GM12878 (cell line): ENCODE measurements around the gene SLC25A11. TPM values are rescaled to one million over a fixed set of nuclear protein-coding genes. Genes with fewer than 3 reads are reported as not detected.

Source experiments
- ATAC-seq: fragments of 200-7000 bp; cut with Tn5 transposase; 3 replicates; pipeline ENCODE4 v1.9.1; 2020; ENCODE audit warnings: mild to moderate bottlenecking, moderate library complexity
- BruUV-seq: library from RNA; stranded (reverse); fragments of 400-500 nt; replicated peaks from 2 replicates; lab custom pipeline; 2021; lab: Mats Ljungman, UMichigan
- CTCF ChIA-PET: fragments of 300-600 bp; sonication (Branson Sonifier 250); formaldehyde crosslinking; extraction: SDS; loops from one replicate; lab custom pipeline; 2021; ENCODE audit warnings: inconsistent platforms; lab: Yijun Ruan, JAX
- POLR2A ChIA-PET: fragments of 350-600 bp; formaldehyde crosslinking; extraction: SDS; loops from one replicate; lab custom pipeline; 2021; ENCODE audit warnings: inconsistent platforms; lab: Charles Lee
- RAD21 ChIA-PET: fragments of 300-600 bp; sonication (Branson Sonifier 250); formaldehyde crosslinking; loops from one replicate; lab custom pipeline; 2023; ENCODE audit warnings: antibody characterized with exemption; ENCODE audit not compliant: unreplicated experiment; lab: Charles Lee
- SMC1A ChIA-PET: fragments of 300-600 bp; sonication (Branson Sonifier 250); formaldehyde crosslinking; loops from one replicate; lab custom pipeline; 2023; ENCODE audit not compliant: unreplicated experiment, uncharacterized antibody; lab: Charles Lee
- DNase-seq: peaks from one replicate; pipeline ENCODE4 v3.0.0-alpha.2; 2011; ENCODE audit warnings: low read depth, low spot score
- FAIRE-seq: peaks from 3 replicates; lab custom pipeline; 2011; peaks lifted over from hg19 to GRCh38; lab: Jason Lieb, UNC
- H2AFZ ChIP-seq: 2 replicates; pipeline ENCODE4 v1.6.0; 2011; ENCODE audit warnings: low read depth, low read length, control low read depth; ENCODE audit not compliant: control insufficient read depth
- H3K27ac ChIP-seq: 2 replicates; pipeline ENCODE4 v1.5.1; 2011; ENCODE audit warnings: control low read depth; ENCODE audit not compliant: control insufficient read depth, insufficient read depth
- H3K27me3 ChIP-seq, 2 experiments: replicated peaks in 1 of 2; 2 replicates each; pipeline versions ENCODE4 v1.6.0 to v1.6.1; 2011; ENCODE audit warnings: low read length in 1 of 2; ENCODE audit not compliant: control insufficient read depth in 2 of 2, insufficient read depth in 2 of 2
- H3K36me3 ChIP-seq, 2 experiments: 2 replicates each; pipeline ENCODE4 v1.5.1; 2011; ENCODE audit warnings: low read length in 1 of 2; ENCODE audit not compliant: control insufficient read depth in 2 of 2, insufficient read depth in 2 of 2
- H3K4me1 ChIP-seq: 2 replicates; pipeline ENCODE4 v1.6.1; 2011; ENCODE audit warnings: mild to moderate bottlenecking, low read length, moderate library complexity, mixed read lengths; ENCODE audit not compliant: control insufficient read depth, insufficient read depth
- H3K4me2 ChIP-seq: 2 replicates; pipeline ENCODE4 v1.6.0; 2011; ENCODE audit warnings: control low read depth; ENCODE audit not compliant: control insufficient read depth, insufficient read depth
- H3K4me3 ChIP-seq: fragments of 200-600 bp; sonication (generic); 2 replicates; pipeline ENCODE4 v1.5.1; 2016
- H3K79me2 ChIP-seq: 2 replicates; pipeline ENCODE4 v1.6.0; 2011; ENCODE audit warnings: low read length; ENCODE audit not compliant: control insufficient read depth, insufficient read depth
- H3K9ac ChIP-seq: 2 replicates; pipeline ENCODE4 v1.8.0; 2011; ENCODE audit warnings: low read length, control low read depth, mixed read lengths; ENCODE audit not compliant: control insufficient read depth, insufficient read depth
- H3K9me3 ChIP-seq: replicated peaks from 3 replicates; pipeline ENCODE4 v1.5.1; 2011; ENCODE audit warnings: mild to moderate bottlenecking, low read length; ENCODE audit not compliant: control insufficient read depth, insufficient read depth
- H4K20me1 ChIP-seq: 2 replicates; pipeline ENCODE4 v1.6.0; 2011; ENCODE audit not compliant: control insufficient read depth, insufficient read depth
- CBX5 ChIP-seq: sonication (generic); IDR thresholded peaks from 2 replicates; pipeline ENCODE4 v1.6.1; 2016; ENCODE audit warnings: low read depth, moderate library complexity, mild to moderate bottlenecking, inconsistent platforms
- FOS ChIP-seq: IDR thresholded peaks from 3 replicates; pipeline ENCODE4 v1.6.1; 2011; ENCODE audit warnings: borderline replicate concordance; ENCODE audit not compliant: insufficient read length; ENCODE audit errors: extremely low read depth
- GABPA ChIP-seq: IDR thresholded peaks from 2 replicates; pipeline ENCODE4 v1.6.1; 2014; ENCODE audit warnings: antibody characterized with exemption, low read depth, mild to moderate bottlenecking, inconsistent platforms
- GATAD2B ChIP-seq: fragments of 450-650 bp; conservative IDR thresholded peaks from 2 replicates; pipeline ENCODE4 v1.6.1; 2017; ENCODE audit warnings: low read depth, mild to moderate bottlenecking, moderate library complexity
- MTA3 ChIP-seq: IDR thresholded peaks from 2 replicates; pipeline ENCODE4 v1.6.1; 2012; ENCODE audit warnings: low read length, inconsistent platforms, borderline replicate concordance
- NBN ChIP-seq: fragments of 450-650 bp; IDR thresholded peaks from 2 replicates; pipeline ENCODE4 v1.6.1; 2016
- NFIC ChIP-seq: IDR thresholded peaks from 2 replicates; pipeline ENCODE4 v1.6.1; 2012; ENCODE audit warnings: low read depth, mild to moderate bottlenecking, inconsistent platforms, low read length, moderate library complexity
- NR2C2 ChIP-seq: IDR thresholded peaks from 2 replicates; pipeline ENCODE4 v1.6.1; 2011; ENCODE audit warnings: borderline replicate concordance, low read depth; ENCODE audit not compliant: control insufficient read depth, insufficient read length
- POLR2A ChIP-seq: IDR thresholded peaks from 2 replicates; pipeline ENCODE4 v1.6.1; 2011; ENCODE audit warnings: low read depth, mild to moderate bottlenecking, low read length
- POLR2AphosphoS2 ChIP-seq: IDR thresholded peaks from 2 replicates; pipeline ENCODE4 v1.6.1; 2011; ENCODE audit warnings: low read depth, mild to moderate bottlenecking, low read length, improper control_type of control experiment, moderate library complexity
- POLR2AphosphoS5 ChIP-seq: IDR thresholded peaks from 2 replicates; pipeline ENCODE4 v1.6.1; 2011; ENCODE audit warnings: mild to moderate bottlenecking, low read length, inconsistent platforms
- RAD51 ChIP-seq: fragments of 450-650 bp; IDR thresholded peaks from 2 replicates; pipeline ENCODE4 v1.6.1; 2016; ENCODE audit warnings: moderate library complexity, mild to moderate bottlenecking, inconsistent platforms
- RUNX3 ChIP-seq: IDR thresholded peaks from 2 replicates; pipeline ENCODE4 v1.6.1; 2012; ENCODE audit warnings: low read length, inconsistent platforms
- STAT1 ChIP-seq: fragments of 450-650 bp; conservative IDR thresholded peaks from 2 replicates; pipeline ENCODE4 v1.6.1; 2014; ENCODE audit warnings: antibody characterized with exemption, mild to moderate bottlenecking
- TCF12 ChIP-seq: IDR thresholded peaks from 2 replicates; pipeline ENCODE4 v1.6.1; 2011; ENCODE audit warnings: low read depth, mild to moderate bottlenecking, low read length
- YY1 ChIP-seq: IDR thresholded peaks from 2 replicates; pipeline ENCODE4 v1.6.1; 2011; ENCODE audit warnings: low read depth, mild to moderate bottlenecking, low read length
- ZNF217 ChIP-seq: fragments of 450-650 bp; IDR thresholded peaks from 2 replicates; pipeline ENCODE4 v1.6.1; 2017; ENCODE audit warnings: antibody characterized with exemption, mild to moderate bottlenecking
- ZSCAN29 ChIP-seq: fragments of 450-650 bp; IDR thresholded peaks from 2 replicates; pipeline ENCODE4 v1.6.1; 2017; ENCODE audit warnings: mild to moderate bottlenecking, moderate library complexity
- ZZZ3 ChIP-seq: IDR thresholded peaks from 2 replicates; pipeline ENCODE4 v1.6.1; 2011; ENCODE audit warnings: low read depth; ENCODE audit not compliant: control insufficient read depth, insufficient read length
- WGBS: methylation state at CpG from one replicate; pipeline ENCODE4 v1.1.6; 2016; ENCODE audit warnings: low lambda C conversion rate; ENCODE audit not compliant: insufficient replicate concordance, insufficient coverage; ENCODE audit errors: missing lambda C conversion rate; 5-methylcytosine and 5-hydroxymethylcytosine counted together
- in situ Hi-C: fragments of 300-500 bp; cut with MboI; formaldehyde crosslinking; loops from 9 replicates; pipeline ENCODE4 v1.14.3; 2018; ENCODE audit warnings: mixed read lengths
- intact Hi-C: fragments of 100-400 bp; cut with micrococcal nuclease; formaldehyde crosslinking; loops from one replicate; pipeline ENCODE4 v1.14.2; 2022; ENCODE audit not compliant: unreplicated experiment
- polyA plus RNA-seq, 11 experiments: library from polyadenylated mRNA; depleted of rRNA in 4 of 11; unstranded in 6 of 11; stranded (reverse) in 5 of 11; fragments of >200 nt; fragmentation: Nextera tagmentation in 4 of 11; fragmentation: Illumina TruSeq in 1 of 11; extraction: Ambion mirVana in 4 of 11; extraction: Trizol in 1 of 11; gene quantifications; 1 replicate in 1 of 11; 2 replicates in 10 of 11; pipeline versions ENCODE4 v1.2.1 to v1.2.3, GENCODE V29; 2011 to 2016; ENCODE audit warnings: inconsistent platforms in 2 of 11, missing spikeins in 2 of 11, low read depth in 1 of 11
- total RNA-seq, 4 experiments: library from RNA; depleted of rRNA in 3 of 4; stranded (reverse); fragments of >200 nt in 3 of 4; fragmentation: Illumina TruSeq in 1 of 4; extraction: Trizol in 1 of 4; gene quantifications; 2 replicates each; pipeline versions ENCODE4 v1.2.1 to v1.2.3, GENCODE V29; 2013 to 2021
- TF ChIP-seq, protein P1 (sequence below): IDR thresholded peaks from 2 replicates; pipeline ENCODE4 v1.6.1; 2011; ENCODE audit warnings: borderline replicate concordance, low read depth, mild to moderate bottlenecking, moderate library complexity, low read length; ENCODE audit not compliant: insufficient read depth, poor library complexity, severe bottlenecking
- TF ChIP-seq, protein P2 (sequence below): fragments of 450-650 bp; formaldehyde crosslinking; IDR thresholded peaks from 2 replicates; pipeline ENCODE4 v1.4.0; 2020; ENCODE audit warnings: mild to moderate bottlenecking, moderate library complexity
- TF ChIP-seq, protein P3 (sequence below): IDR thresholded peaks from 2 replicates; pipeline ENCODE4 v1.6.1; 2012; ENCODE audit warnings: low read depth, low read length, improper control_type of control experiment

SLC25A11 gene
- total and polyA plus RNA-seq, 10 of the 15 experiments (the other 5 are each of a cell fraction or from before 2014, with no cell fraction given): 5.8 to 142 (median 65.0) TPM

DNA sequence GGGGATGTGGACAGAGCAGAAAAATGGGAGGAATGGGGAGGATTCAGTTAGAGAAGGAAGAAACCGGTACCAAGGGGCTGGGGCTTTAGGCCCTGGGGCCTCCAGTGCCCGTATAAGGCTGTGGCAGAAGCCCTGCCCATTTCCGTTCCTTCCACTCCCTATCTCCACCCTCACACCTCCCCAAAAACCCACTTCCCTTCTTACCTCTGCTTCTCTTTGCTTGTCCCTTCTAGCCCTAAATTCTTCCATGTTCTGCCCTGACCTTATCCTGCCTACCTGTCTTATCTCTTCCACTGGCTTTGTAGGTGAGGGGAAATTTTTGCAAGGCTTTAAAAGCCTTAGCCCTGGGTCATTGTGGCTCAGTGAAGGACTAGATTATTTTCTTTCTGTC is 4.3 kb upstream of the SLC25A11 start:
- H3K4me1 ChIP-seq: peaks cover 36% of the 10 kb centered on the region
- in situ Hi-C loops (no loop called here), intact Hi-C loops (loop anchor here (5.0 kb wide), 1 partner anchor 293 kb away; no protein-coding TSS in a partner anchor)
- no peak overlapping the region for H2AFZ ChIP-seq
- FAIRE-seq: no peak
- ATAC-seq: peak; percentile 42
- H3K9me3 ChIP-seq: no peaks in the 10 kb centered on the region
- RAD21 ChIA-PET: interaction anchor here (9.8 kb wide), 1 partner anchor 21 kb away, joined by 73 read pairs; the partner anchor contains the start of gene SPAG7
- no peak for DNase-seq
- 0% methylated on average over 3 of the region's 3 CpGs for WGBS
- H3K27ac ChIP-seq: peak overlapping the region; percentile 100
- peak overlapping the region; percentile 96 for H3K4me3 ChIP-seq
- H4K20me1 ChIP-seq: peaks cover 5% of the 10 kb centered on the region
- peak overlapping the region; percentile 100 for H3K9ac ChIP-seq
- H3K27me3 ChIP-seq: no peaks in the 10 kb centered on the region
- POLR2A ChIA-PET: interaction anchor here (17.5 kb wide), 1 partner anchor 21 kb away, joined by 272 read pairs; the partner anchor contains the start of gene SPAG7
- H3K36me3 ChIP-seq: peaks cover 20 to 22% of the 10 kb centered on the region in 2 experiments
- BruUV-seq: no TSS peak
- H3K79me2 ChIP-seq: peaks cover 87% of the 10 kb centered on the region
- SMC1A ChIA-PET: interaction anchor here (7.1 kb wide), 1 partner anchor 23 kb away, joined by 50 read pairs; the partner anchor contains the start of gene SPAG7
- CTCF ChIA-PET: interaction anchor here (0.6 kb wide), 1 partner anchor 23 kb away, joined by 3 read pairs; the partner anchor contains the start of gene SPAG7
- peak overlapping the region; percentile 55 for H3K4me2 ChIP-seq
- TF ChIP-seq GATAD2B: no peak
- no peak for TF ChIP-seq ZZZ3
- TF ChIP-seq, protein P1, sequence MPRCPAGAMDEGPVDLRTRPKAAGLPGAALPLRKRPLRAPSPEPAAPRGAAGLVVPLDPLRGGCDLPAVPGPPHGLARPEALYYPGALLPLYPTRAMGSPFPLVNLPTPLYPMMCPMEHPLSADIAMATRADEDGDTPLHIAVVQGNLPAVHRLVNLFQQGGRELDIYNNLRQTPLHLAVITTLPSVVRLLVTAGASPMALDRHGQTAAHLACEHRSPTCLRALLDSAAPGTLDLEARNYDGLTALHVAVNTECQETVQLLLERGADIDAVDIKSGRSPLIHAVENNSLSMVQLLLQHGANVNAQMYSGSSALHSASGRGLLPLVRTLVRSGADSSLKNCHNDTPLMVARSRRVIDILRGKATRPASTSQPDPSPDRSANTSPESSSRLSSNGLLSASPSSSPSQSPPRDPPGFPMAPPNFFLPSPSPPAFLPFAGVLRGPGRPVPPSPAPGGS: peak; percentile 49
- TF ChIP-seq POLR2AphosphoS2: peak; percentile 24; the same call in 1 of the 2 replicates
- no peak for TF ChIP-seq NR2C2
- no peak for TF ChIP-seq ZSCAN29
- 0 out of 2 replicates have a peak, but pooled peaks have one; percentile 5 for TF ChIP-seq YY1
- no peak for TF ChIP-seq STAT1
- TF ChIP-seq, protein P2, sequence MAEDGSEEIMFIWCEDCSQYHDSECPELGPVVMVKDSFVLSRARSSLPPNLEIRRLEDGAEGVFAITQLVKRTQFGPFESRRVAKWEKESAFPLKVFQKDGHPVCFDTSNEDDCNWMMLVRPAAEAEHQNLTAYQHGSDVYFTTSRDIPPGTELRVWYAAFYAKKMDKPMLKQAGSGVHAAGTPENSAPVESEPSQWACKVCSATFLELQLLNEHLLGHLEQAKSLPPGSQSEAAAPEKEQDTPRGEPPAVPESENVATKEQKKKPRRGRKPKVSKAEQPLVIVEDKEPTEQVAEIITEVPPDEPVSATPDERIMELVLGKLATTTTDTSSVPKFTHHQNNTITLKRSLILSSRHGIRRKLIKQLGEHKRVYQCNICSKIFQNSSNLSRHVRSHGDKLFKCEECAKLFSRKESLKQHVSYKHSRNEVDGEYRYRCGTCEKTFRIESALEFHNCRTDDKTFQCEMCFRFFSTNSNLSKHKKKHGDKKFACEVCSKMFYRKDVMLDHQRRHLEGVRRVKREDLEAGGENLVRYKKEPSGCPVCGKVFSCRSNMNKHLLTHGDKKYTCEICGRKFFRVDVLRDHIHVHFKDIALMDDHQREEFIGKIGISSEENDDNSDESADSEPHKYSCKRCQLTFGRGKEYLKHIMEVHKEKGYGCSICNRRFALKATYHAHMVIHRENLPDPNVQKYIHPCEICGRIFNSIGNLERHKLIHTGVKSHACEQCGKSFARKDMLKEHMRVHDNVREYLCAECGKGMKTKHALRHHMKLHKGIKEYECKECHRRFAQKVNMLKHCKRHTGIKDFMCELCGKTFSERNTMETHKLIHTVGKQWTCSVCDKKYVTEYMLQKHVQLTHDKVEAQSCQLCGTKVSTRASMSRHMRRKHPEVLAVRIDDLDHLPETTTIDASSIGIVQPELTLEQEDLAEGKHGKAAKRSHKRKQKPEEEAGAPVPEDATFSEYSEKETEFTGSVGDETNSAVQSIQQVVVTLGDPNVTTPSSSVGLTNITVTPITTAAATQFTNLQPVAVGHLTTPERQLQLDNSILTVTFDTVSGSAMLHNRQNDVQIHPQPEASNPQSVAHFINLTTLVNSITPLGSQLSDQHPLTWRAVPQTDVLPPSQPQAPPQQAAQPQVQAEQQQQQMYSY (CRISPR knock-in tag): 0 out of 2 replicates have a peak, but pooled peaks have one; percentile 29
- TF ChIP-seq POLR2AphosphoS5: no peak; the same call in 1 of the 2 replicates
- no peak for TF ChIP-seq RAD51
- TF ChIP-seq POLR2A: no peak
- no peak for TF ChIP-seq GABPA
- no peak for TF ChIP-seq FOS
- no peak for TF ChIP-seq RUNX3
- TF ChIP-seq, protein P3, sequence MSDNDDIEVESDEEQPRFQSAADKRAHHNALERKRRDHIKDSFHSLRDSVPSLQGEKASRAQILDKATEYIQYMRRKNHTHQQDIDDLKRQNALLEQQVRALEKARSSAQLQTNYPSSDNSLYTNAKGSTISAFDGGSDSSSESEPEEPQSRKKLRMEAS: no peak
- no peak for TF ChIP-seq ZNF217
- 0 out of 2 replicates have a peak, but pooled peaks have one; percentile 16 for TF ChIP-seq TCF12
- no peak for TF ChIP-seq CBX5
- no peak for TF ChIP-seq NFIC
- no peak for TF ChIP-seq MTA3
- peak; percentile 57; the same call in 1 of the 2 replicates for TF ChIP-seq NBN
